ENCODE results near the gene CWF19L1.

The CWF19L1 gene

DNA sequence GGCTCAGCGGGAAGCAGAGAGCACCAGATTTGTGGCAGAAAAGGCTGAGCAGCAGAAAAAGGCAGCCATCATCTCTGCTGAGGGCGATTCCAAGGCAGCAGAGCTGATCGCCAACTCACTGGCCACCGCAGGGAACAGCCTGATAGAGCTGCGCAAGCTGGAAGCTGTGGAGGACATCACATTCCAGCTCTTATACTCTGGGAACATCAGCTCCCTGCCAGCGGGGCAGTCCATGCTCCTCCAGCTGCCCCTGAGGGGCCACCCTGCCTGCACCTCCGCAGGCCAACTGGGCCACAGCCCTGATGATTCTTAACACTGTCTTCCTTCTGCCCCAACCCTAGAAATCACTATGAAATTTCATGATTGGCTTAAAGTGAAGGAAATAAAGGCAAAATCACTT is 18.6 kb downstream of the CWF19L1 start:
- FAIRE-seq: no peak

DNA sequence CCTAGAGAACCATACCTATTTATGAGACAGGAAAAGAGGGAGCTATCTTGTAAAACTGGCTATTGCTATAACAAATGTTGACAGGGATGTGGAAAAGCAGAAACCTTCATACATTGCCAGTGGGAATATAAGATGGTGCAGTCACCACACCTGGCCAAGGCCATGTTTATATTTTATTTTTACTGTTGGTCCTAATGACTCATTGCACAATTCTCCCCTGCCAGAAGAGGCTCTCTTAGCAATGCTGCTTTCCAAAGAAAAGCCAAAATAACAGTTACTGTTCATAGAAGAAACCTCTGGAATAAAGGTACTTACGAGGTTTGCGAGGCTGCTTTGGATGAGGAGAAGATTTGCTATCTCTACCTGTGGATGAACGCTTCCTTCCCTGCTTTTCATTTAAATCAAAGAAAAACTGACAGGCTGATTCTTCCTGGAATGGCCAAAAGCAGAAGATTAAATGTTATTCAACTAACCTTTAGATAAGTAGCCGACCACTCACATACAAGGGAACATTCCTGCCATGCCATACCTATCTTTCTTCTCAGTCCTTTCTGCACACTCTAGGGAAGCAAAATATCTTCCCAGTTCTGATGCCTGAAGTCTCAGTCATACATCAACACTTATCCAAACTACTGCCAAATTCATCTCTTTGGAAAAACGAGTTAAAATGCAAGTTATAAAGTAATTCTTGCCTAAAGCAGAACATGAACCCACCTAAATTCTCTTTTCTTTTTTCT is 21.8 kb downstream of the CWF19L1 start:
- FAIRE-seq: no peak

DNA sequence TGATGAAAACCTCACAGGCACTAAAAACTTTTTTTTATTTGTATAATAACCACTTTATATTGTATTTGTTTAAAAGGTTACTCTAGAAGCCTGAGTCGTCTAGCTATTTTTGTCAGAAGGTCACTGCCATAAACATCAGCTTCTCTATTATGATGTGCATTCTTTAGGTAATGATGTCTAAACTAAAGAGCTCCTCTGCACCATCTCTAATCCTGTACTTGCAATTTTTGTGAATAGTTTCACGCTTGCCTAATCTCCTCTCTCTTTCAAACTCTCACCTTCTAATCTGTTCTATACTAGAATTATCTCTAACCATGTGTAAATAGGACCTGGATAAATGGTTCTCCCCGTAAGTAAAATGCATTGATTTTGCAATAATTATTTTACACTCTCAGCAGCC is 27.6 kb downstream of the CWF19L1 start:
- FAIRE-seq: no peak

DNA sequence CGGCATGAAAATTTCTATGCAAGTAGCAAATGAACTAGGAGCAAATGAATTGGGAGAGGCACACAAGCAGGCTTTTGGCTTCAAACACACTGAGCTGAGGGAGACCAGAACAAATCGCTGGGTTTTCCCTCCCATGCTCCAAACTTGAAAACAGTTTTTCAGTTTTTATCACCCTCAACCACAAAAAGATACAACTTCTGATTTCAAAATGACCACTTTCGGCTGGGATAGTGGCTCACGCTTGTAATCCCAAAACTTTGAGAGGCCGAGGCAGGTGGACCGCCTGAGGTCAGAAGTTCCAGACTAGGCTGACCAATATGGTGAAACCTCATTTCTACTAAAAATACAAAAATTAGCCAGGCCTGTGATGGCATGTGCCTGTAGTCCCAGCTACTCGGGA is 29.0 kb downstream of the CWF19L1 start:
- no peak for FAIRE-seq

DNA sequence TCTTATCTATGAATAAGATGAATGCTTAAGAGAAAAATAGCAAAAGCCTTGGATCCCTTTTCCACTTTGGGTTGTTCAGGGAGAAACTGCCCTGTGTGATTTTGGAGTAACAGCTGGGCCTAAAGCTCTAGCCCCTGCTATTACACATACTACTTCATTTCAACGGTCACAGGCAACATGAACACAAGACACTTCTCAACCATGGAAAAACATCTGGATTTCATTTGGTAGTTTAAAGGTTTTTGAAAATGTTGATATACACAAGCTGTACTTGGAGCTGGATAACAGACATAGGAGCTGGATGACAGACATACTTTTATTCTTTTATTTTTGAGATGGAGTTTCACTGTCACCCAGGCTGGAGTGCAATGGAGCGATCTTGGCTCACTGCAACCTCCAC is 35.3 kb downstream of the CWF19L1 start:
- no peak for FAIRE-seq

DNA sequence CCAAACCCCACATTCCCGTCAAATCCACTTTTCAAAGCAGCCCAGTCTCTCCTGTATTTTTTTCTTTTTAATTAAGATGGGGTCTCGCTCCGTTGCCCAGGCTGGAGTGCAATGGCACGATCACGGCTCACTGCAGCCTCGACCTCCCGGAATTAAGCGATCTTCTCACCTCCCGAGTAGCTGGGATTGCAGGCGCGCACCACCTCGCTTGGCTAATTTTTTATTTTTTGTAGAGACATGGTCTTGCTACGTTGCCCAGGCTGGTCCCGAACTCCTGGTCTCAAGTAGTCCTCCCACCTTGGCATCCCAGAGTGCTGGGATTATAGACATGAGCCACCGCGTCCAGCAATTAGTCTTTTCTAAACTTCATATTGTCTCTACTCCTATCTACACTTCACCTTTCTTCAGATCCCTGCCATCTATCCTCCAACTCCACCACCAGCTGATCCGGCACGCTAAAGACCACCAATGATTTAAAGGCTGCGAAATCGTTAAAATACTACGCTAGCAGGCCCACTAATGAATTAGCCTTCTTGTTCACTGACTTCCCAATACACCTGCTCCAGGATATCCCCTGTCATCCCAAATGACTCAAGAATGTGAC is 37.5 kb downstream of the CWF19L1 start:
- FAIRE-seq: no peak

DNA sequence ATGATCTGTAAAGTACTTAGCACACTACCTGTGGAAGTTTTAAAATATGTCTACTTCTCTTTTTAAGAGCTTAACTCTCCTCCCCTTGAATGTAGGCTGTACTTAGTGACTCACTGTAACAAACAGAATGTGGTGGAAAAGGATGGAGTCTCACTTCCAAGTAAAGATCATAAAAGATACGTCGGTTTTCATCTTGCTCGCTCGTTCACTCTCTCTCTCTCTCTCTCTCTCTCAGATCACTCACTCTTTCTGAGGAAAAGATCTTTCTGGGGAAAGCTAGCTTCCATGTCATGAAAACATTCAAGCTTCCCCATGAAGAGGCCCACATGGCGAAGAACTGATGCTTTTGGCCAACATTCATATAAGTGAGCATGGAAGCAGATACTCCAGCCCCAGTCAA is 43.6 kb downstream of the CWF19L1 start:
- FAIRE-seq: no peak

DNA sequence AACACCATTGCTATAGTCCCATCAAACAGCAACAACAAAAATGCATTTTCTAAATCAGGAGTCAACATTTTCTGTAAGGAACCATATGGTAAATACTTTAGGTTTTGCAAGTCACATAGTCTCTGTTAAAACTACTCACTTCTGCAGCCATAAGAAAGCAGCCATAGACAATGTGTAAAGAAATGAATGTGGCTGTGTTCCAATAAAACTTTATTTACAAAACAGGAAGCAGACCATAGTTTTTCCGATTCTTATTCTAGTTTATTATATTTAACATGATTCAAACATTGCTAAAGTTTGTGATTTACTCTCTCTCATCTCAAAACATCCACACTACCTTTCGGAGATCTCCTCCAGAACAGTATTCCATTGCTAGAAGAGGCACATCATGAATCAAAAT is 44.9 kb downstream of the CWF19L1 start:
- FAIRE-seq: no peak

DNA sequence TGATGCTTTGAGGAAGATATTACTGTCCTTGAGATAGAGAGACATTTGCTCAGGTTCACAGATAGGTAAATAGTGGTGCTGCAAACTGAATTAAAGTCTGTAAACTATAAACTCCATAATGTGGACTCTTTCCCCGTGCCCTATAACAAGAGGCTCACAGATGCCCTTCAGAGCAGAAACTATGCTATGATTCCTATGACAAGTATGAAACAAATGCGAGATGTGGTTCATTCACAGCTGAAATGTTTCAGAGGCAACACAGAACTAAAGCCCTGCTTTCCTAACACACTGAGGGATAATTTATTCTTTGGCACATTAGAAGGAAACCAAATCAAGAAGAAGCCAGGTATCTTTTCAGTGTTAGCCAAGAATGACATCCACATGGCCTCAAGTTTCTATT is 51.4 kb downstream of the CWF19L1 start:
- no peak for FAIRE-seq

DNA sequence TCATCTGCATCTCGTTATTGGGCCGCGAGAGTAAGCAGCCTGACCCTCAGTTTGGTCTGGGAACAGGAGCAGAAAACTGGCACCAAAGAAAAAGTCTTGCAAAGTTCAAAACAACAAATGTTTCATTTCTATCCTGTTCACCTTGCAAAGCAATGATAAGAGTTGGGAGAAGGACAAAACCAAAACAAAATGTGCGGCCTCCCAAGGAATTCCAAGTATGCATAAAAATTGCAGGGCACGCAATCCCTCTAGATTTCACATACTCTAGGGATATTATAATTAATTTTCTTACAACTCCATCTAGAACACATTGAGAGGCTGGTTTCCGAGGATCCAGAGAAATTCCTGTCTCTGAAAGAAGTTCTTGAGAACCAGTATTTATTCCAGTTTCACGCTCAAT is 58.1 kb downstream of the CWF19L1 start:
- no peak for FAIRE-seq

DNA sequence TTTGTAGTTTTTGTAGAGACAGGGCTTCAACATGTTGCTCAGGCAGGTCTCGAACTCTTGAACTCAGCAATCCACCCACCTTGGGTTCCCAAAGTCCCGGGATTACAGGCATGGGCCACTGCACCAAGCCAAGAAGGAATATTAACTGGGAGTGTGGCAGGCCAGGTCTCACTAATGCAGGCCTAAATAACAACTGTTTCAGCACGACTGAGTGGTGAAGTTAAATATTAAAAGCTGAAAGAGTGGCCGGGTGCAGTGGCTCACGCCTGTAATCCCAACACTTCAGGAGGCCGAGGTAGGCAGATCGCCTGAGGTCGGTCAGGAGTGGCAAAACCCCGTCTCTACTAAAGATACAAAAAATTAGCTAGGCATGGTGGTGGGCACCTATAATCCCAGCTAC is 59.2 kb downstream of the CWF19L1 start:
- FAIRE-seq: no peak

DNA sequence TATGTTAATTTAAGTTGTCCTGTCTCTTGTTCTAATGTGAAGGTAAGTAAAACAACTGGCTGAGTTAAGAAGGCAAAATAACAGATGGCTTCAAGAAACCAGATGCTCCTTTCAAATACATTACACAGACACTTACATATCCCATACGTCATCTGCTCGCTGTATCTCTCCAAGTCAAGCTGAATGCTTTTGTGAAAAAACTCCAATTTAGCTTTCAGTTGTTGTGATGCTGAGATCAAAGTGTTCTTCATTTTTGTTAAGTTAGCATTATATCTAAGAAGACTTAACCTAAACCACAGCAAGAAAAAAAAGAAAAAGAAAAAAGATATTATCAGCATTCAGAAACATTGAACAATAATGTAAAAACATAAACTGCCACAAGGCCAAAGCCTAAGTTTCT is 63.1 kb downstream of the CWF19L1 start:
- no peak for FAIRE-seq

DNA sequence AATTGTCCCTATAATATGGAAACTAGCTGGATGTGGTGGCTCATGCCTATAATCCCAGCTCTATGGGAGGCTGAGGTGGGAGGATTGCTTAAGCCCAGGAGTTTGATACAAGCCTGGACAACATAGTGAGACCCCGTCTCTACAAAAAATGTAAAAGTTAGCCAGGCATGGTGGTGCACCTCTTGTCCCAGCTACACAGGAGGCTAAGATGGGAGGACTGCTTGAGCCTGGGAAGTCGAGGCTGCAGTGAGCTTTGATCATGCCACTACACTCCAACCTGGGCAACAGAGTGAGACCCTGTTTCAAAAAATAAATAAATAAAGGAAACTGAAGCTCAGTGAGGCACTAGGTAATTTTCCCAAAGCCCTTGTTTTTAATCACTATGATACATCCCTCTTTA is 65.9 kb downstream of the CWF19L1 start:
- no peak for FAIRE-seq

DNA sequence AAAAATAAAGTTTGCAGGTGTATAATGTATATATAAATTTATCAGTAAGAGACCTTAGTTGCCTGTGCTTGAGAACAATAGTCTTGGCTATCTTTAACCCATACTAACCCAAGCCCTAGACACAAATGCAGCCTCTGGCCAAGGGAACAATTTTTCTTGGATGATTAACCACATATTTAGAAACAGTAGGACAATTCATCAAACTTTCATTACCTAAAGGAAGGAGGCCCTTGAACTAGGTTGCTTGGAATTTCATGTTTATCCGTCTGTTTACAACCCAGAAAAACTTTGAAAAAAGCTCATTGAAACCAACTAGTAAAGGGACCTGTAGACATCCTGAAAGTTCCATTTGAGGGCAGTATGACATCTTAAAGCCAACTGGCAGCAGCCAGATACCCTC is 72.7 kb downstream of the CWF19L1 start:
- peak; percentile 5 for FAIRE-seq

DNA sequence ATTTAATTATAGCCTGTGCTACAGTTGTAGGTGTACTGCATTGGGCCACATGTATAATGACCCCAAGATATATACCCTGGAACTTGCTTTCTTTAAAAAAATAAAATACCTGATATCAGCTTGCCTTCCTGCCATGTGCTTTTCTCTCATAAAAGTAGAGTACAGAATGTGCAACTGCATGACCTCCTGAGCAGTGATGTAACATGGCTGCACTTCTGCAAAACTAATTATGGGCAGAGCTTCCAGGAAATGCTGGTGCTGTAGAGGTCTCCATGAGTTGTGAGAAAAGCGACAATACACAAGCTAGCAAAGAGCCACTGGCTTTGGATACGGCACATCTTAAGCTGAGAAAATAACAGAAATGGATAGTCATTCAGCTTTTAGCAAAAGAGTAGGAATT is 75.1 kb downstream of the CWF19L1 start:
- no peak for FAIRE-seq

DNA sequence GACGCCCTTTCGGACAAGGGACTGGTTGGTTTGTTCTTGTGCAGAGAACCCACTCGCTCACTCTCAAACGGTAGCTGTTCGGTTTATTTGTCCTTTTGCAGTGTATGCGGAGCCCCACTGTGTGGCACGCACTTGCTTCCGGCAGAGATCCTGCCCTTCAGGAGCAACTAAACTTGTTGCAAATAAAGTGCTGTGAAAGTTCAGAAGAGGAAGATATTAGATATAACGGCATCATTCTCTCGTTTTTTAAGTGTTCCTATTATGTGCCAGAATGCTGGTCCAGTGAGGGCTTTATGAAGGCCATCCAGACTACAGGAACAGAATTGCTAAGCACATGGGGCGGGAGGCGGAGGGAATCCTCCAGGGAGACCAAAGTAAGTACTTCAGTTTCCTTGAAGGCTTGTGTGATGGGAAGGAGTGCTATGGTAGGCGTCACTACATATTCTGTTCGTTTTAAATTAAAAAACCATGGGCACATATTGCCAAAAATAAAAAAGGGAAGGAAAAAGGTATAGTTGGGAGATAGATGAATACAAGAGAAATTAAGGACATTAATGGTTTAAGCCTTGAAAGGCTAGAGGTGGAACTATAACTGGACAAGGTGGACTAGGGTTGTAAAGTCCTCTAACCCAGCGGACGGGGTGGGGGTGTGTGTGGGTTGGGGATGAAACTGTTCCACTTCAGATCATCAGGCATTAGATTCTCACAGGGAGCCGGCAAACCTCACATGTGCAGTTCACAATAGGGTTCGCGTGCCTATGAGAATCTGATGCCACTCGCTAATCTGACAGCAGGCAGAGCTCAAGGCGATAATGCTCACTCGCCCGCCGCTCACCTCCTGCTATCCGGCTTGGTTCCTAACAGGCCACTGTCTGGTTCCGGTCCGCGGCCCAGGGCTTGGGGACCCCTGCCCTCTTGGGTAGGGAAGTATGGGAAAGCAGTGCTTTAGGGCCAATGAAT is 80.9 kb downstream of the CWF19L1 start:
- no peak for FAIRE-seq

DNA sequence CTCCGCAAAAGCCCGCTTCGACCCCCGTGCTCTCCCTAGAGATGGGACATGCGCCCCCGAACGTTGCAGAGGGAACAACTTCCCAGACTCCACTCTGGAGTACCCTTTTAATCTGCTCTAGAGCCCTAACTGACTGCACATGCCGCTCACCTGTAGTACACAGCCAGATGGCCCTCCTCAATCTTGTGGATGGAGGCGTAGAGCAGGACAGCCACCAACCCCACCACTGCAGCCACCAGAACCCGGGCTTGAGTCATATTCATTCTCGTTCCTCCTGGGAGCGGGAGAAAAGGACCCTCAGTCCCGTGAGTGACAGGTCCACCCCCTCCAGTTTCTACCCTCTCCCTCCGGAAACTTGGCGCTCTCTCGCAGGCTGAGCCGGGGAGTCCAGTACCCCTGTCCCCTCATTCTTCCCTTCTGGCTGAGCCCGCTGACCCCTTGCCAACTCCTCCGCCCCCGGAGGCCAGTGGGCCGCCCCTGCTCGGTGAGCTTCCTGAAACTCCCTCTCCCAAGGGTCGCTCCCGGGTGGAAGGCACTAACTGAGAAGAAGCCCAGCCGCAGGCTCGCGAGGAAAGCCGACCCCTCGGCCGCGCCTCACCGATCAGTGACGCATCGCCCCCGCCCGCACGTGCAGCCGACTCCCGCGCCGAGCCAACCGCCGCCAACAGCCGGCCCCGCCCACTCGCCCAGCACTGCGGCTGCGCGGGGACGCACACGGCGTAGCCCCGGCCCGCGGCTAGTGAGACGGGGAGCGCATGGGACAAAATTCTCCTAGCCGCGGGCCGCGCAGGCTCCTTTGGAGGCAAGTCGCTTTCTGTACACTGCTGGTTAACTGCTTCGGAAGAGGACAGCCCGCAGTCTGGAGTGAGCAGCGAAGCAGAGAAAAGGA is 81.8 kb downstream of the CWF19L1 start, which contains the start of gene ERLIN1:
ERLIN1 (minus strand) TSS at position 666 of the 889 bp plus-strand sequence; CDS start at position 263, 403 bp downstream.
- FAIRE-seq: no peak

DNA sequence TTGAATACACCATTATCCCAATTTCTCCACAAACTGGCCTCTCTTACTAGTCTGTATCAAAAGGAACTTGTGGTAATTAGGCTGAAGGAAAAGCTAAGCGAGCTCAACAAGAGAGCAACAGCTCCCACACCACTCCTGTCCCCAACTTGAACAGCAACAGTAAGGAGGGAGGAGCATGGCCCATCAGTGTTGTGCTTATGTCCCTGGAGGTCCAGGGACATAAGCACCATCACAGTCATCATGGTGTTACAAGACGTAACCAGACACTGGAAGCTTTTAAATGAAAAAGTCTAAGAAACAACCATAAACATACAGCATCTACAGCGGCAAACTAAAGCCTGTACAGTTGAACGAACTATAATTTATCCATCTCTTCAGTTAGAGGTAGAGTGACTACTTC is 82.6 kb downstream of the CWF19L1 start:
- FAIRE-seq: no peak

DNA sequence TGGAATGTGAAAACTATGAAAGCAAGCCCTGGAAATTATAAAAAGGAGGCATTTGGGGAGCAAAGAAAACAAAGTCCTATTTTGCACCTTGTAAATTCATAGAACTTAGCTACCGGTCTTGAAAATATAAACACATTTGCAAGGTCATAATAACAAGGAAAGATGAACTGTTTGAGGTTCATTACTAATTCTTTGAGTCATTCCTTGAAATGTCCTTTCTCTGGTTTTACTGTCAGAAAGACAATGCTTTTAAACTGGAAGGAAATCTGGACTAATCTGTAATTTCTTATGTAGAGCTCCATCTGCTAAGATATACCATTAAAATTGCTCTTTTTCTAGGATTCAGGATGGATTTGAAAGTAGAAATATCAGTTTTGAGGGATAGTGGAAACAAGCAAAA is 83.0 kb downstream of the CWF19L1 start:
- FAIRE-seq: no peak

DNA sequence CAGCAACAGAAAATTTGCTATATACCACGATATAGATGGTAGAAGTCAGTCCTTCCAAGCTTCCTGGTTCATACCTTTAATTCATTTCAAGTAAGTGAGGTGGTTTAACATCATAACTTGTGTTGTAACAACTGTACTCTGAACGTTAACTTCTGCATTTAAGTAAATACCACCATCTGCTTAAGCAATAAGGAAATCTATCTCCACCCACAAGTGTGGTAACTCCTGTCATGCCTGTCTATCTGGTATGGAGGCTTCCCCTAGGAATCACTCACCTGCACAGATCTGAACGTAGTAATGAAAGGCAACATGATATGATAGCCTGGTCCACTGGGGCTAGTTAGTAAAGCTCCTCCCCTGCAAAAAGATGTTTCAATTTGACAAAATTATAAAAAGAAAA is 84.0 kb downstream of the CWF19L1 start:
- no peak for FAIRE-seq

DNA sequence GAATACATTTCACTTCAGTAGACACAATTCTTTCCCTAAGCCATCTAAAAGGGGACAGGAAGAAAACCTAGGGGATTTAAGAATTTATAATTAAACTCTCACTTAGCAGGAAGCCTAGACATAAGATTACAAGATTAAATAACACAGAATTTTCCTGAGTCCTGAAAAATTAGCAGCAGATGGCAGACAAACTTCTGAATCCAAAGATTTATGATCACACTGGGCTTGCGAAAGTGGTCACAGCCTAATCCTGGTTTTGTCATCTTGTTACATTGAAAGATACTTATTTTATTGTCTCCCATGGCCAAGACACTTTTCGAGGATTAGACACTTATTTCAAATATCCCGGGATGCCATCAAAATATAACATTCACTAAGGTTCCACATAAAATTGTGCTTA is 84.5 kb downstream of the CWF19L1 start:
- no peak for FAIRE-seq

All from TTC549 (cell line).